ENCODE measurements around the gene CCNH.

DNA sequence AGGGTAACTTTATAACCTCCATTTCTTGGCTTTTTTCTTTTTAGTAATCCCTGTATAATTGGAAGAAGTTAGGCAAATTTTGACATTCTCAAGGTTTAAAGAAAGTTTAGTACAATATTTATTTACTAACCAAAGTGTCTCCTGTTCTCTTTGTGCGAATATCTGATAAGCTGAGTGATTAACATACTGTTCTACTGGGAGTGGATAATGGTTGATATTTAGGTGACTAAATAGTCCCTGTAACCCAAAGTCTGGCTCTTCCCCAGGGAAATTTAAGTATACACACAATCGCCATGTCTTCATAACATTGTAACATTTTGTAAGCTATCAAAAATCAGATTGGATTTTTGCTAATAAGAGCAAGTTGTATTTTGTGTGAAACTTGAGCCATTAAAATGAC, 40.0 kb downstream of the CCNH start:
- TF ChIP-seq, protein P1, sequence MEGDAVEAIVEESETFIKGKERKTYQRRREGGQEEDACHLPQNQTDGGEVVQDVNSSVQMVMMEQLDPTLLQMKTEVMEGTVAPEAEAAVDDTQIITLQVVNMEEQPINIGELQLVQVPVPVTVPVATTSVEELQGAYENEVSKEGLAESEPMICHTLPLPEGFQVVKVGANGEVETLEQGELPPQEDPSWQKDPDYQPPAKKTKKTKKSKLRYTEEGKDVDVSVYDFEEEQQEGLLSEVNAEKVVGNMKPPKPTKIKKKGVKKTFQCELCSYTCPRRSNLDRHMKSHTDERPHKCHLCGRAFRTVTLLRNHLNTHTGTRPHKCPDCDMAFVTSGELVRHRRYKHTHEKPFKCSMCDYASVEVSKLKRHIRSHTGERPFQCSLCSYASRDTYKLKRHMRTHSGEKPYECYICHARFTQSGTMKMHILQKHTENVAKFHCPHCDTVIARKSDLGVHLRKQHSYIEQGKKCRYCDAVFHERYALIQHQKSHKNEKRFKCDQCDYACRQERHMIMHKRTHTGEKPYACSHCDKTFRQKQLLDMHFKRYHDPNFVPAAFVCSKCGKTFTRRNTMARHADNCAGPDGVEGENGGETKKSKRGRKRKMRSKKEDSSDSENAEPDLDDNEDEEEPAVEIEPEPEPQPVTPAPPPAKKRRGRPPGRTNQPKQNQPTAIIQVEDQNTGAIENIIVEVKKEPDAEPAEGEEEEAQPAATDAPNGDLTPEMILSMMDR (IDR thresholded peaks at IDR 0.05 in 4 of 5, conservative IDR thresholded peaks at IDR 0.05 in 1 of 5) = no peak
- TF ChIP-seq POLR2A (IDR thresholded peaks at IDR 0.05) = no peak

Data from gastrocnemius medialis (tissue), 4 donors.